ENCODE results near the gene ZNF28. TPM values are rescaled to one million over a fixed set of nuclear protein-coding genes. Genes with fewer than 3 reads are reported as not detected.
"Not testable (repeated sequence)": the region's sequence is repeated elsewhere in the genome, so short reads cannot be mapped to it uniquely, and the experiment has no call there.

Gene ZNF28
- total RNA-seq, 1 donor = 23.2 TPM

DNA sequence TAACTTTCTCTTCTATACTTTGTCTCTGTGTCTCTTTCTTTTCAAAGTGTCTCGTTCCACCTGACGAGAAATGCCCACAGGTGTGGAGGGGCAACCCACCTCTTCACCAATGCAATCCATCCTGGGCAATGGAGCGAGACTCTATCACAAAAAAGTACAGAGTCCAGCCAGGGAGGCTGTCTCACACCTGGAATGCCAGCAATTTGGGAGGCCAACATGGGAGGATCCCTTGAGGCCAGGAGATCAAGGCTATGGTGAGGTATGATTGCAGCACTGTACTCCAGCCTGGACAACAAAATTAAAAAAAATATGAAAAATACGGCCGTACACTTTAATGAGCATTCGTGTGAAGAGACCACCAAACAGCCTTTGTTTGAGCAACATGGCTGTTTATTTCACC is 32.0 kb downstream of the ZNF28 start:
- no peak overlapping the region for H3K27ac ChIP-seq (ENCODE audit: low read depth, low read length)
- no peaks in the 10 kb centered on the region for H3K36me3 ChIP-seq (ENCODE audit: insufficient read depth, low read length)
- no peaks in the 10 kb centered on the region for H3K9me3 ChIP-seq (ENCODE audit: low read depth, low read length)
- TF ChIP-seq, protein P1, sequence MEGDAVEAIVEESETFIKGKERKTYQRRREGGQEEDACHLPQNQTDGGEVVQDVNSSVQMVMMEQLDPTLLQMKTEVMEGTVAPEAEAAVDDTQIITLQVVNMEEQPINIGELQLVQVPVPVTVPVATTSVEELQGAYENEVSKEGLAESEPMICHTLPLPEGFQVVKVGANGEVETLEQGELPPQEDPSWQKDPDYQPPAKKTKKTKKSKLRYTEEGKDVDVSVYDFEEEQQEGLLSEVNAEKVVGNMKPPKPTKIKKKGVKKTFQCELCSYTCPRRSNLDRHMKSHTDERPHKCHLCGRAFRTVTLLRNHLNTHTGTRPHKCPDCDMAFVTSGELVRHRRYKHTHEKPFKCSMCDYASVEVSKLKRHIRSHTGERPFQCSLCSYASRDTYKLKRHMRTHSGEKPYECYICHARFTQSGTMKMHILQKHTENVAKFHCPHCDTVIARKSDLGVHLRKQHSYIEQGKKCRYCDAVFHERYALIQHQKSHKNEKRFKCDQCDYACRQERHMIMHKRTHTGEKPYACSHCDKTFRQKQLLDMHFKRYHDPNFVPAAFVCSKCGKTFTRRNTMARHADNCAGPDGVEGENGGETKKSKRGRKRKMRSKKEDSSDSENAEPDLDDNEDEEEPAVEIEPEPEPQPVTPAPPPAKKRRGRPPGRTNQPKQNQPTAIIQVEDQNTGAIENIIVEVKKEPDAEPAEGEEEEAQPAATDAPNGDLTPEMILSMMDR (IDR thresholded peaks at IDR 0.05; ENCODE audit: extremely low read depth, low read depth, low read length) = no peak
- H3K4me2 ChIP-seq (ENCODE audit: insufficient read depth, low read length) = no peak overlapping the region
- H3K4me3 ChIP-seq (ENCODE audit: insufficient read depth, low read length) = no peak overlapping the region
- no peaks in the 10 kb centered on the region for H4K20me1 ChIP-seq (ENCODE audit: insufficient read depth, low read length)
- no peaks in the 10 kb centered on the region for H3K79me2 ChIP-seq (ENCODE audit: insufficient read depth, low read length)
- no peaks in the 10 kb centered on the region for H3K4me1 ChIP-seq (ENCODE audit: insufficient read depth, low read length)
- no peak overlapping the region for H2AFZ ChIP-seq (ENCODE audit: low read length)
- no peaks in the 10 kb centered on the region for H3K27me3 ChIP-seq (ENCODE audit: insufficient read depth, low read length)
- no peak for DNase-seq (ENCODE audit: insufficient read length, low spot score, missing footprints)

DNA sequence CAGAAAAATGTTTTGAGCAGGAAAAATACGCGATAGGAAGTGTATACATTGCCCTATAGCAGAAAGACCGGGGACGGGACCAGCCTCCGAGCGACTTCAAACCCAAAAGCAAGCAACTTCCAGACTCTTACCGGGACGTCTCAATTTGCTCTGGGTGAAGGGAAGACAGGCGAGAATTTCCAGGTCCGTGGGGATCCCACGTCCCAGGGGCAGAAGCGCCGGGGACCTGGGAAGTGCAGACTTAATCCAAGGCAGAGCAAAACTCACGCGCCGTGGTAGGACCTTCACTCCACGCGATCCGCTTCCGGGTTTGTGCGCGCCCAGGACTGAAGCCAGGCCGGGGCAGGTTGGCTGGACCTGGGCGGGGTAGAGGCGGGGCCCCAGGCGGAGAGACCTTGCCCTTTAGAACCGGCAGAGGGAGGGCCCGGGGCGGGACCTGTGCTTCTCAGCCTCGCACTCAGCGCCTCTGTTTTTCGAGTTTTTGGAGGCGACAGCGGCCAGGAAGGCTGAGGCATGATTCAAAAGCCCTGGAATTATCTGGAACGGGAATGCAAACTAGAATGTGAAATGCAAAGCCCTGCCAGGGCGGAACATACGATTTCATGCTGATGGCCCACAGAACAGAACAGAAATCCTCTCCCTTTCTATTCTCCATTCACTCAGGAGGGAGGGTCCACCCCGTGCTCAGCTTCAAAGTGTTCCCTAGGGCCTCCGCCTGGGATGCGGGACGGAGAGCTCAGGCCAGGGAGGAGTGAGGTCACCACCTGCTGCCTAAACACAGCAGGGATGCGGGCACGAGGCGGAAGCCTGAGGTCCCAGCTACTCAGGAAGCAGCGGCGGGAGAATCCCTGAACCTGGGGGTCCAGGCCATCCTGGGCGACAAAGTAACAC is 34.7 kb downstream of the ZNF28 start, which contains the start of gene ZNF600:
ZNF600 (minus strand) TSS at position 328 of the 891 bp plus-strand sequence. CDS start 7,903 bp downstream, outside the sequence.
- H3K27me3 ChIP-seq (ENCODE audit: insufficient read depth, low read length); H4K20me1 ChIP-seq (ENCODE audit: insufficient read depth, low read length); H3K36me3 ChIP-seq (ENCODE audit: insufficient read depth, low read length); H3K4me1 ChIP-seq (ENCODE audit: insufficient read depth, low read length); H3K9me3 ChIP-seq (ENCODE audit: low read depth, low read length); H3K27ac ChIP-seq (ENCODE audit: low read depth, low read length); H3K79me2 ChIP-seq (ENCODE audit: insufficient read depth, low read length): not testable (repeated sequence)
- Histone ChIP-seq H3K4me3 (ENCODE audit: insufficient read depth, low read length) (peak within 1 kb of the TSS; percentile 85), H3K4me2 (ENCODE audit: insufficient read depth, low read length) (peak within 1 kb of the TSS; percentile 88), H2AFZ (ENCODE audit: low read length) (peak within 1 kb of the TSS; percentile 94)
- peak; percentile 63 for DNase-seq (ENCODE audit: insufficient read length, low spot score, missing footprints)

DNA sequence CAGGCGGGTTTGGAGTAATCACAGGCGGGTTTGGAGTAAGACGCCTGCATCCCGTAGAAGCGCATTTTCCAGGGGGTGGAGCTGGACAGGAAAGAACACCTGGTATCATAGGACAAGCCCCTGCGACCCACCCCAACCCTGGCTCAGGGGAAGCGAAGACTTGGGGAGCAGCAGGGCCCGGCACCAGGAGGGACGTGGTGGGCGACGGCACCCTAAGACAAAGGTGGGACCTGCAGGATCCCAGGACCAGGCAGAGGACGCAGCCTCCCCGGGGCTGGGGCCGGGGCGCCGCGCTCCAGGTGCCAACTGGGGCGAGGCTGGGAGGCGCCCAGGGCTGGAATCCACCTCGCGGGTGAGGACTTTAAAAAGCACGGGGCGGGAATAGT is 35.4 kb downstream of the ZNF28 start:
- DNase-seq (ENCODE audit: insufficient read length, low spot score, missing footprints) = no peak
- H3K27me3 ChIP-seq (ENCODE audit: insufficient read depth, low read length) = no peaks in the 10 kb centered on the region
- no peak overlapping the region for H3K27ac ChIP-seq (ENCODE audit: low read depth, low read length)
- no peaks in the 10 kb centered on the region for H3K79me2 ChIP-seq (ENCODE audit: insufficient read depth, low read length)
- no peaks in the 10 kb centered on the region for H4K20me1 ChIP-seq (ENCODE audit: insufficient read depth, low read length)
- no peaks in the 10 kb centered on the region for H3K9me3 ChIP-seq (ENCODE audit: low read depth, low read length)
- H3K36me3 ChIP-seq (ENCODE audit: insufficient read depth, low read length) = no peaks in the 10 kb centered on the region
- H3K4me1 ChIP-seq (ENCODE audit: insufficient read depth, low read length) = no peaks in the 10 kb centered on the region
- peak overlapping the region; percentile 88 for H3K4me2 ChIP-seq (ENCODE audit: insufficient read depth, low read length)
- TF ChIP-seq, protein P1 (IDR thresholded peaks at IDR 0.05; ENCODE audit: extremely low read depth, low read depth, low read length) = no peak
- peak overlapping the region; percentile 85 for H3K4me3 ChIP-seq (ENCODE audit: insufficient read depth, low read length)
- H2AFZ ChIP-seq (ENCODE audit: low read length) = peak overlapping the region; percentile 94

DNA sequence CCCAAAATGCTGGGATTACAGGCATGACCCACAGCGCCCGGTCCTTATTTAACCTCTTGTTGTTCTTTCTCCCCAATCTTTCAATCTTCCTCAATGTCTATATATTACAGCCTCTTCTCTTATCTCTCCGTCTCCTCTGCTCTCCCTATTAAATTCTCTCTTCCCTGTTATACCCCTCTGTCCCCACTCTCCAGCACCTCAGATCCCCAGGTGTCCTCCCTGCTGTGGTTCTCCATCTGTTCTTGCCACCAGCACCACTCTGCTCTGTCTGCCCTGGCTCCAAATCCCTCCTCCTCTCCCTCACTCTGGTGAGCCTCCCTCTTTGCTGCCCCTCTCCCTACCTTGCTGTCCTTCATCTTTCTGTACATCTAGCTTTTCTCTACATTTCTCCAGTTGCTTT is 35.9 kb downstream of the ZNF28 start:
- Histone ChIP-seq H3K27me3 (ENCODE audit: insufficient read depth, low read length) (no peaks in the 10 kb centered on the region), H2AFZ (ENCODE audit: low read length) (no peak overlapping the region), H3K9me3 (ENCODE audit: low read depth, low read length) (no peaks in the 10 kb centered on the region), H4K20me1 (ENCODE audit: insufficient read depth, low read length) (no peaks in the 10 kb centered on the region), H3K27ac (ENCODE audit: low read depth, low read length) (no peak overlapping the region), H3K4me2 (ENCODE audit: insufficient read depth, low read length) (peak overlapping the region; percentile 88), H3K79me2 (ENCODE audit: insufficient read depth, low read length) (no peaks in the 10 kb centered on the region), H3K36me3 (ENCODE audit: insufficient read depth, low read length) (no peaks in the 10 kb centered on the region), H3K4me1 (ENCODE audit: insufficient read depth, low read length) (no peaks in the 10 kb centered on the region), H3K4me3 (ENCODE audit: insufficient read depth, low read length) (peak overlapping the region; percentile 85)
- TF ChIP-seq, protein P1 (IDR thresholded peaks at IDR 0.05; ENCODE audit: extremely low read depth, low read depth, low read length) = no peak
- DNase-seq (ENCODE audit: insufficient read length, low spot score, missing footprints) = no peak

DNA sequence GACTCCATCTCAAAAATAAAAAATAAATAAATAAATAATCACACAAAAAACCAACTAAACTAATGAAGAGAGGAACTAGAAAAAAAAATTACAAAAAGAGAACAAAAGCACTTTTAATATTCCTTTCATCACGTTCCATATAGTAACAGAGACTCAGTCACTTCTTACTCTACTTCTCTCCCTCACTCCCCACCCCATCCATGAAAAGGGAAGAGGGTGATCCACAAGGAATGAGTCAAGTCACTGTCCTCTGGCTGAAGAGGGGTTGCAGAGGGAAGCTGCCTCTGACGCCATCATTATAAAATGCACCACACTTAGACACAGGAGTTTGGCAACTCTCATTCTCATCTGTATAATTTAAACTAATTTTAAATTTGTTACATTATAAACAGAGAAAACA is 38.6 kb downstream of the ZNF28 start:
- H3K27ac ChIP-seq (ENCODE audit: low read depth, low read length); H3K4me1 ChIP-seq (ENCODE audit: insufficient read depth, low read length); H3K36me3 ChIP-seq (ENCODE audit: insufficient read depth, low read length); H3K4me3 ChIP-seq (ENCODE audit: insufficient read depth, low read length); H3K9me3 ChIP-seq (ENCODE audit: low read depth, low read length); H3K79me2 ChIP-seq (ENCODE audit: insufficient read depth, low read length); DNase-seq (ENCODE audit: insufficient read length, low spot score, missing footprints); H3K4me2 ChIP-seq (ENCODE audit: insufficient read depth, low read length); H2AFZ ChIP-seq (ENCODE audit: low read length); H3K27me3 ChIP-seq (ENCODE audit: insufficient read depth, low read length); H4K20me1 ChIP-seq (ENCODE audit: insufficient read depth, low read length): not testable (repeated sequence)
